ENCODE data around the gene MRC1. TPM values are rescaled to one million over a fixed set of nuclear protein-coding genes. Genes with fewer than 3 reads are reported as not detected.

The MRC1 gene
- 0.41 TPM for polyA plus RNA-seq (2013)

DNA sequence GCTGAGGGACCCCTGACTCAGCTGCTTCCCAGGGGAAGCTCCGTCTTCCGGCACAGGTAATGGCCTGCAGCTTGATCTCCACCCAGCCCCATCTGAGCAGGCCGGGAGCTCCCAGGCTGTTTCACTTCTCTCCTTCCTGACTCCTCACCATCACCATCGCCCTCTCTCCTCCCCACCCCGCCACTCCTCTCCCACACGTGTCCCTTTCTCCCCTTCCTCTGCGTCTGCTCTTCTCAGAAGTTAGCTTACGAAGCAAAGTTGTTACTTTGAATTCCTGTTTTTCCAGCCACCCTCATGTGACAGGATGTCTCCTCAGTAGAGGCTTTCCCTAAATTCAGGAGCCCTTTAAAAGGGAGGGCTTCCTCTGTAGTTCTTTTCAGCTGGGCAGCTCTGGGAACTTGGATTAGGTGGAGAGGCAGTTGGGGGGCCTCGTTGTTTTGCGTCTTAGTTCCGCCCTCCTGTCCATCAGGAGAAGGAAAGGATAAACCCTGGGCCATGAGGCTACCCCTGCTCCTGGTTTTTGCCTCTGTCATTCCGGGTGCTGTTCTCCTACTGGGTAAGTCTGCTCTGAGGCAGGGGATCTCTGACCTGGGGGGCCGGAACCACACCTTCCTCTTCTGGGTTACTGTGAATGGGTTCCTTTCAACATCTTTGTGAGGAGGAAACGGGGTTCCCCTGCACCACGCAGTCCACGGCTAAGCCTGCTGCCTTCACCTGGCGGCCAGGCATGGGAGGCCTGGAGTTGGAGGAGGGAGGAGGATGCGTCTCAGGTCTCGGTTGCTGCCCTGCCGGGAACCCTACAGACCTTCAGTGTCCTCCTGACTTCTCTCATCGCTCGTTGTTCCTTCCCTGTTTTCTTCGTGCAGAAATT is at the start of gene MRC1:
MRC1 (plus strand) TSS at position 378 of the 871 bp plus-strand sequence; CDS start at position 496, 118 bp downstream.
- WGBS (ENCODE audit: insufficient coverage) = 24% methylated on average over 13 of the region's 23 CpGs
- POLR2A ChIA-PET = interaction anchor here (0.6 kb wide), 1 partner anchor 12 kb away, joined by 5 read pairs; no protein-coding TSS in a partner anchor
- H3K27ac ChIP-seq (ENCODE audit: insufficient read depth in 1 of 2, low read depth in 1 of 2, low read length in 2 of 2, poor library complexity in 1 of 2, severe bottlenecking in 2 of 2) = no peak within 1 kb of the TSS
- peak within 1 kb of the TSS in 5 of 7 experiments; percentile 22 to 75 (median 33) for H3K4me3 ChIP-seq (ENCODE audit: control insufficient read depth in 1 of 7, extremely low read depth in 1 of 7, insufficient read depth in 4 of 7, low read depth in 2 of 7, low read length in 6 of 7)
- H3K27me3 ChIP-seq (replicated peaks in 2 of 5; ENCODE audit: control insufficient read depth in 4 of 5, insufficient read depth in 5 of 5, low read length in 4 of 5) = no peaks in the 10 kb centered on the region
- no peaks in the 10 kb centered on the region for H3K9me3 ChIP-seq (ENCODE audit: control extremely low read depth in 1 of 5, control insufficient read depth in 4 of 5, insufficient read depth in 2 of 5, low read depth in 1 of 5, low read length in 4 of 5)
- DNase-seq = peak in 2 of 3 donors; percentile 57 to 69
- CTCF ChIA-PET = interaction anchor here (0.5 to 1.0 kb wide), 3 partner anchors 29 to 457 kb away, joined by 3 read pairs; no protein-coding TSS in a partner anchor
- H3K4me1 ChIP-seq (ENCODE audit: control extremely low read depth in 1 of 4, control insufficient read depth in 4 of 4, insufficient read depth in 4 of 4, low read length in 3 of 4) = peaks cover 5 to 42% (median 29%) of the 10 kb centered on the region in 4 experiments
- H3K36me3 ChIP-seq (ENCODE audit: control insufficient read depth in 4 of 4, insufficient read depth in 4 of 4, low read length in 3 of 4) = no peaks in the 10 kb centered on the region

DNA sequence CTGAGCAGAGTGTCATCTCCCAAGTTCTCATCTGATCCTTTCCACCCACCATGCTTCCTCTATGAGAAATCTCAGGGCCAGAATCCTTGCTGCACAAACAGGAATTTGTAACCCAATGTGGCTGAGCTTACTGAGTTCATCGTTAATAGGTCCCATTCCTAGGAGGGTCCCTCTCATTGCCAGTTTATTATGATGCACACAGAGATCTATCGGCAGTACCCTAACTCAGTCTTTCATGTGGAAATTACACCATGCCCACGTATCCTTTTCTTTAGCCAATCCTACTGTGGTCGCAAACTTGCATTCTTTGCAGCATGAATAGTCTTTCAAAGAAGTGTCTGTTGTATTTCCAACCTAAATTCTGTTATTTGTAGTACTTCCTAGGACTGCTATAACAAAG is 45.0 kb upstream of the MRC1 start:
- Histone ChIP-seq H3K36me3 (ENCODE audit: control insufficient read depth in 4 of 4, insufficient read depth in 4 of 4, low read length in 3 of 4) (no peaks in the 10 kb centered on the region), H3K27ac (ENCODE audit: insufficient read depth in 1 of 2, low read depth in 1 of 2, low read length in 2 of 2, poor library complexity in 1 of 2, severe bottlenecking in 2 of 2) (no peak overlapping the region), H3K27me3 (replicated peaks in 2 of 5; ENCODE audit: control insufficient read depth in 4 of 5, insufficient read depth in 5 of 5, low read length in 4 of 5) (no peaks in the 10 kb centered on the region), H3K4me1 (ENCODE audit: control extremely low read depth in 1 of 4, control insufficient read depth in 4 of 4, insufficient read depth in 4 of 4, low read length in 3 of 4) (peaks cover 0 to 8% (median 1%) of the 10 kb centered on the region in 4 experiments), H3K9me3 (ENCODE audit: control extremely low read depth in 1 of 5, control insufficient read depth in 4 of 5, insufficient read depth in 2 of 5, low read depth in 1 of 5, low read length in 4 of 5) (peaks cover 0 to 12% (median 4%) of the 10 kb centered on the region in 5 experiments), H3K4me3 (ENCODE audit: control insufficient read depth in 1 of 7, extremely low read depth in 1 of 7, insufficient read depth in 4 of 7, low read depth in 2 of 7, low read length in 6 of 7) (no peak overlapping the region)
- DNase-seq = no peak
- POLR2A ChIA-PET = no interaction called here
- CTCF ChIA-PET = no interaction called here
- WGBS (ENCODE audit: insufficient coverage) = 97% methylated on average over 2 of the region's 4 CpGs

DNA sequence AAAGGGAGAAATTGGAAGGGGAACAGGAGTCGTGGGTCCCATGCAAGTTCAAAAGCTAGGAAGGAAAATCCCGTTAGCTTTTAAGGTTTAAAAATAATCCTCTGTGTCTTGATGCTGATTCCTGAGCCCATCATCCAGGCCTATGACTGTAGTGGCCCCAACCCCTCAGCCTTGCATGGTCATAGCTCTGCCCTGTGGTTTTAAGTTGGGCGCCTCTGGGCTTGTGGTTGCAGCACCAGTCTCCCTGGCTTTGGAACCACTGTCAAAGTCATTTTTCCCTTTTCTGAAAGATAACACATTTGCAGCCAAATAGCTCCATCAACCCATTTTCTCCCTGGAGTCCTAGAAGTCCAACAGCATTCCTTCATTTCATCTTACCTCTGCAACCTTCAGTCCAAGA is 43.5 kb upstream of the MRC1 start:
- no peaks in the 10 kb centered on the region for H3K27me3 ChIP-seq (replicated peaks in 2 of 5; ENCODE audit: control insufficient read depth in 4 of 5, insufficient read depth in 5 of 5, low read length in 4 of 5)
- peaks cover 0 to 12% (median 4%) of the 10 kb centered on the region in 5 experiments for H3K9me3 ChIP-seq (ENCODE audit: control extremely low read depth in 1 of 5, control insufficient read depth in 4 of 5, insufficient read depth in 2 of 5, low read depth in 1 of 5, low read length in 4 of 5)
- H3K36me3 ChIP-seq (ENCODE audit: control insufficient read depth in 4 of 4, insufficient read depth in 4 of 4, low read length in 3 of 4) = no peaks in the 10 kb centered on the region
- H3K4me1 ChIP-seq (ENCODE audit: control extremely low read depth in 1 of 4, control insufficient read depth in 4 of 4, insufficient read depth in 4 of 4, low read length in 3 of 4) = peaks cover 0 to 14% (median 1%) of the 10 kb centered on the region in 4 experiments
- H3K27ac ChIP-seq (ENCODE audit: insufficient read depth in 1 of 2, low read depth in 1 of 2, low read length in 2 of 2, poor library complexity in 1 of 2, severe bottlenecking in 2 of 2) = no peak overlapping the region
- WGBS (ENCODE audit: insufficient coverage) = 100% methylated on average over 2 of the region's 3 CpGs
- no peak for DNase-seq
- H3K4me3 ChIP-seq (ENCODE audit: control insufficient read depth in 1 of 7, extremely low read depth in 1 of 7, insufficient read depth in 4 of 7, low read depth in 2 of 7, low read length in 6 of 7) = no peak overlapping the region
- ChIA-PET POLR2A (no interaction called here), CTCF (no interaction called here)

- H3K27me3 ChIP-seq (replicated peaks in 2 of 5; ENCODE audit: control insufficient read depth in 4 of 5, insufficient read depth in 5 of 5, low read length in 4 of 5) = no peaks in the 10 kb centered on the region
- peaks cover 5 to 23% (median 8%) of the 10 kb centered on the region in 4 experiments for H3K4me1 ChIP-seq (ENCODE audit: control extremely low read depth in 1 of 4, control insufficient read depth in 4 of 4, insufficient read depth in 4 of 4, low read length in 3 of 4)
- H3K27ac ChIP-seq (ENCODE audit: insufficient read depth in 1 of 2, low read depth in 1 of 2, low read length in 2 of 2, poor library complexity in 1 of 2, severe bottlenecking in 2 of 2) = no peak overlapping the region
- POLR2A ChIA-PET = no interaction called here
- CTCF ChIA-PET = no interaction called here
- WGBS (ENCODE audit: insufficient coverage) = no CpG with 5 or more reads among the region's 1 CpG
- no peaks in the 10 kb centered on the region for H3K36me3 ChIP-seq (ENCODE audit: control insufficient read depth in 4 of 4, insufficient read depth in 4 of 4, low read length in 3 of 4)
- no peak overlapping the region for H3K4me3 ChIP-seq (ENCODE audit: control insufficient read depth in 1 of 7, extremely low read depth in 1 of 7, insufficient read depth in 4 of 7, low read depth in 2 of 7, low read length in 6 of 7)
- DNase-seq = no peak
- H3K9me3 ChIP-seq (ENCODE audit: control extremely low read depth in 1 of 5, control insufficient read depth in 4 of 5, insufficient read depth in 2 of 5, low read depth in 1 of 5, low read length in 4 of 5) = peaks cover 0 to 12% (median 4%) of the 10 kb centered on the region in 5 experiments
Measured at GRCh38 chr10:17766731-17767130, 42.4 kb upstream of the MRC1 start.

- ChIA-PET CTCF (no interaction called here), POLR2A (no interaction called here)
- WGBS (ENCODE audit: insufficient coverage) = 100% methylated on average over 3 of the region's 5 CpGs
- no peak overlapping the region for H3K4me3 ChIP-seq (ENCODE audit: control insufficient read depth in 1 of 7, extremely low read depth in 1 of 7, insufficient read depth in 4 of 7, low read depth in 2 of 7, low read length in 6 of 7)
- H3K27me3 ChIP-seq (replicated peaks in 2 of 5; ENCODE audit: control insufficient read depth in 4 of 5, insufficient read depth in 5 of 5, low read length in 4 of 5) = no peaks in the 10 kb centered on the region
- peaks cover 5 to 29% (median 9%) of the 10 kb centered on the region in 4 experiments for H3K4me1 ChIP-seq (ENCODE audit: control extremely low read depth in 1 of 4, control insufficient read depth in 4 of 4, insufficient read depth in 4 of 4, low read length in 3 of 4)
- no peak for DNase-seq
- no peaks in the 10 kb centered on the region for H3K36me3 ChIP-seq (ENCODE audit: control insufficient read depth in 4 of 4, insufficient read depth in 4 of 4, low read length in 3 of 4)
- no peak overlapping the region for H3K27ac ChIP-seq (ENCODE audit: insufficient read depth in 1 of 2, low read depth in 1 of 2, low read length in 2 of 2, poor library complexity in 1 of 2, severe bottlenecking in 2 of 2)
- peaks cover 0 to 12% (median 4%) of the 10 kb centered on the region in 5 experiments for H3K9me3 ChIP-seq (ENCODE audit: control extremely low read depth in 1 of 5, control insufficient read depth in 4 of 5, insufficient read depth in 2 of 5, low read depth in 1 of 5, low read length in 4 of 5)
Measured at GRCh38 chr10:17768496-17768895, 40.7 kb upstream of the MRC1 start.

DNA sequence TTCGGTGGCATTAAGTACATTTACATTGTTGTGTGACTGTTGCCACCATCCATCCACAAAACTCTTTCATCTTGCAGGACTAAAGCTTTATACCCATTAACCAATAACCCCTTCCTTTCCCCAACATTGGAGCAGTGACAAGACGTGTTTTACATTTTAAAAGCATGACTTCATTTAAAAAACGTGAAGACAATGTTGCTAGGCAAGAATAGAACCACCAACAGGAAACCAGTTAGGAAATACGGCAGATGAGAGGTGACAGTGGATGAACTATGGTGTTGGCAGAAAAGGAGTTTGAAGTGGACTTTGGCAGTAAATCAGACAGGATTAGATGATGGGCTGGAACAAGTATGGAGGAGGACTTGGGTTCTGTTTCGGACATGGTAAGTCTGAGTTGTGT is 40.2 kb upstream of the MRC1 start:
- Histone ChIP-seq H3K27me3 (replicated peaks in 2 of 5; ENCODE audit: control insufficient read depth in 4 of 5, insufficient read depth in 5 of 5, low read length in 4 of 5) (no peaks in the 10 kb centered on the region), H3K9me3 (ENCODE audit: control extremely low read depth in 1 of 5, control insufficient read depth in 4 of 5, insufficient read depth in 2 of 5, low read depth in 1 of 5, low read length in 4 of 5) (peaks cover 0 to 12% (median 4%) of the 10 kb centered on the region in 5 experiments), H3K27ac (ENCODE audit: insufficient read depth in 1 of 2, low read depth in 1 of 2, low read length in 2 of 2, poor library complexity in 1 of 2, severe bottlenecking in 2 of 2) (no peak overlapping the region), H3K4me1 (ENCODE audit: control extremely low read depth in 1 of 4, control insufficient read depth in 4 of 4, insufficient read depth in 4 of 4, low read length in 3 of 4) (peaks cover 5 to 29% (median 9%) of the 10 kb centered on the region in 4 experiments), H3K36me3 (ENCODE audit: control insufficient read depth in 4 of 4, insufficient read depth in 4 of 4, low read length in 3 of 4) (no peaks in the 10 kb centered on the region), H3K4me3 (ENCODE audit: control insufficient read depth in 1 of 7, extremely low read depth in 1 of 7, insufficient read depth in 4 of 7, low read depth in 2 of 7, low read length in 6 of 7) (no peak overlapping the region)
- POLR2A ChIA-PET = no interaction called here
- CTCF ChIA-PET = no interaction called here
- no peak for DNase-seq
- 36% methylated on average over 3 of the region's 5 CpGs for WGBS (ENCODE audit: insufficient coverage)

DNA sequence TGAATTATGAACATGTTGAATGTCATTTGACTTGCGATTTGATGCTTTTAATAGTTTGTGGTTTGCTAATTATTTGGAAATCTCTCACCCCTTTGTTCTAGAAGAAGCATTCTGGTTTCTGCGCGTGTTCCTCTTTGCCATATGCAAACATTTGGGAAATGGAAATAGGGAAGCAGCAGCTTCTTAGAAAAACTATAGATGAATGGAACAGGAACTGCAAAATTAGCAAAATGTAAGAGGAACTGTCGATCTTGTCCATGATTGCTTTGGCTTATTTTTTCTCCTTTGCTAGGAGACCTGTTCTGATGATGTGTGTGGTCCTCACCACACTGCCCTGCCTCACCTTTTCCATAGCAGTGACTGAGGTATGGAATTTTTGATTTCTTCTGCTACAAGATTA is 38.1 kb upstream of the MRC1 start:
- H3K4me1 ChIP-seq (ENCODE audit: control extremely low read depth in 1 of 4, control insufficient read depth in 4 of 4, insufficient read depth in 4 of 4, low read length in 3 of 4) = peaks cover 5 to 29% (median 9%) of the 10 kb centered on the region in 4 experiments
- no peak overlapping the region for H3K4me3 ChIP-seq (ENCODE audit: control insufficient read depth in 1 of 7, extremely low read depth in 1 of 7, insufficient read depth in 4 of 7, low read depth in 2 of 7, low read length in 6 of 7)
- ChIA-PET POLR2A (no interaction called here), CTCF (interaction anchor here (1.0 kb wide), 1 partner anchor 25 kb away, joined by 3 read pairs; no protein-coding TSS in a partner anchor)
- DNase-seq = peak in 2 of 3 donors; percentile 37 to 53
- WGBS (ENCODE audit: insufficient coverage) = 27% methylated on average over 4 of the region's 4 CpGs
- H3K27me3 ChIP-seq (replicated peaks in 2 of 5; ENCODE audit: control insufficient read depth in 4 of 5, insufficient read depth in 5 of 5, low read length in 4 of 5) = no peaks in the 10 kb centered on the region
- H3K9me3 ChIP-seq (ENCODE audit: control extremely low read depth in 1 of 5, control insufficient read depth in 4 of 5, insufficient read depth in 2 of 5, low read depth in 1 of 5, low read length in 4 of 5) = peaks cover 0 to 8% (median 4%) of the 10 kb centered on the region in 5 experiments
- H3K27ac ChIP-seq (ENCODE audit: insufficient read depth in 1 of 2, low read depth in 1 of 2, low read length in 2 of 2, poor library complexity in 1 of 2, severe bottlenecking in 2 of 2) = no peak overlapping the region
- H3K36me3 ChIP-seq (ENCODE audit: control insufficient read depth in 4 of 4, insufficient read depth in 4 of 4, low read length in 3 of 4) = no peaks in the 10 kb centered on the region
